ENCODE data around the gene KCNQ1.

KCNQ1 gene

GRCh38 chr11:2577031-2577990, 132.5 kb downstream of the KCNQ1 start:
- DNase-seq (ENCODE audit: low read depth in 2 of 2, low spot score in 1 of 2) = no peak

GRCh38 chr11:2577991-2578928, 133.5 kb downstream of the KCNQ1 start:
- no peak for DNase-seq (ENCODE audit: low read depth in 2 of 2, low spot score in 1 of 2)

GRCh38 chr11:2578929-2579270, 134.1 kb downstream of the KCNQ1 start:
- no peak for DNase-seq (ENCODE audit: low read depth in 2 of 2, low spot score in 1 of 2)

DNA sequence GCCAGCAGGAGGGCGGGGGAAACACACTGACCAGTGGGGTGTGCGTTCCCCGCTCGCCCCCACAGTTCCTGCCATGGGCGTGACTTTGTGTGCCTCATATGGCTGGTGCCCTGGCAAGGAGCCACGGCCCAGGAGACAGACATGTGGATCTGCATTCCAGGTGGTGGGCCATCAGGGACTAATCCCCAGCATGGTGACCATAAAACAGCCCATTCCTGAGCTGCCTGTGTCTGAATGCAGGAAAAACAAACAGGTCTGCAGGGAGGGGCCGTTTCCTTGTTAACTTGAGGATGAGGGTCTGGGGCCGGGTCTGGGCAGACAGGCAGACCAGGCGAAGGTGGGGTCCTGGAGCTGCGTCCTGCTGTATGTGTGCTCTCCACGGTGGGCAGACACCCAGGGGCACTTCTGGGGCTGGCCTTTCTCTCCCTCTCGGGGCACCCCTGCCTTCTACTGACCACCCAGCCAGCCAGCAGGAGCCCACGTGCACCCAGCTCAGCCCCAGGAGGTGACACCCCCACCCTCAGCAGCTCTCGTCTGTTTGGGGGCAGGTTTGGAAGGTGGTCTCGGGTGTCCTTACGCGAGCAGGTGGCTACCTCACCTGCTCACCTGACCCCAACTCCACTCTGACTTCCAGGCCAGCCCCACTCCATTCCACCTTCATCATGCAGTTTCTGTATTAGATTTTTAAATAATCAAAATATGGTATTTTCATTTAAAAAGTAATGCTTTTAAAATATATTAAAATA, 134.7 kb downstream of the KCNQ1 start:
- DNase-seq (ENCODE audit: low read depth in 2 of 2, low spot score in 1 of 2) = no peak

GRCh38 chr11:2580061-2580421, 135.2 kb downstream of the KCNQ1 start:
- DNase-seq (ENCODE audit: low read depth in 2 of 2, low spot score in 1 of 2) = no peak

DNA sequence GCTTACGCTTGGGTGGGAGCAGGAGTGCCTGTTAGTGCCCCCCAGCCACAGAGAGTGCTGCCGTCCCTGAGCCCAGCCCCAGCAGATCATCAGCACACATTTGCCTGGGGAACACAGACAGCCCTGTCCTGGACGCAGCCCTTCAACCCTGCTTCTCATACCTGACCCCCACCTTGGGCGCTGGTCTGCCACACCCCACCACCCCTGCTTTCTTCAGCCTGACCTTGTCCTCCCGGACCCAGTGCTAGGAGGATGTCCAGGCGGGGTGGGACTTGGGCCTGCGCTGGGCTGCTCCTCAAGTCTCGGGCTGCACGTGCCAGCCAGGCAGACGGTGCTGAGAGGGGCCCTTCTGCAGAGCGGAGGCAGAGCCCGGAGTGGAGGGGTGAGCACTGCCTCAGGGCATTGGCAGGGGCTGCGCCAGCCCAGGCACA, 135.8 kb downstream of the KCNQ1 start:
- no peak for DNase-seq (ENCODE audit: low read depth in 2 of 2, low spot score in 1 of 2)

- no peak for DNase-seq (ENCODE audit: low read depth in 2 of 2, low spot score in 1 of 2)
Observed at GRCh38 chr11:2581151-2581930, 136.5 kb downstream of the KCNQ1 start.

- DNase-seq (ENCODE audit: low read depth in 2 of 2, low spot score in 1 of 2) = no peak
Observed at GRCh38 chr11:2581931-2582350, 137.1 kb downstream of the KCNQ1 start.

GRCh38 chr11:2582351-2582945, 137.6 kb downstream of the KCNQ1 start:
- DNase-seq (ENCODE audit: low read depth in 2 of 2, low spot score in 1 of 2) = no peak

GRCh38 chr11:2582946-2583604, 138.3 kb downstream of the KCNQ1 start:
- no peak for DNase-seq (ENCODE audit: low read depth in 2 of 2, low spot score in 1 of 2)

GRCh38 chr11:2583605-2583958, 138.8 kb downstream of the KCNQ1 start:
- DNase-seq (ENCODE audit: low read depth in 2 of 2, low spot score in 1 of 2) = no peak

GRCh38 chr11:2584434-2584811, 139.6 kb downstream of the KCNQ1 start:
- DNase-seq (ENCODE audit: low read depth in 2 of 2, low spot score in 1 of 2) = no peak

DNA sequence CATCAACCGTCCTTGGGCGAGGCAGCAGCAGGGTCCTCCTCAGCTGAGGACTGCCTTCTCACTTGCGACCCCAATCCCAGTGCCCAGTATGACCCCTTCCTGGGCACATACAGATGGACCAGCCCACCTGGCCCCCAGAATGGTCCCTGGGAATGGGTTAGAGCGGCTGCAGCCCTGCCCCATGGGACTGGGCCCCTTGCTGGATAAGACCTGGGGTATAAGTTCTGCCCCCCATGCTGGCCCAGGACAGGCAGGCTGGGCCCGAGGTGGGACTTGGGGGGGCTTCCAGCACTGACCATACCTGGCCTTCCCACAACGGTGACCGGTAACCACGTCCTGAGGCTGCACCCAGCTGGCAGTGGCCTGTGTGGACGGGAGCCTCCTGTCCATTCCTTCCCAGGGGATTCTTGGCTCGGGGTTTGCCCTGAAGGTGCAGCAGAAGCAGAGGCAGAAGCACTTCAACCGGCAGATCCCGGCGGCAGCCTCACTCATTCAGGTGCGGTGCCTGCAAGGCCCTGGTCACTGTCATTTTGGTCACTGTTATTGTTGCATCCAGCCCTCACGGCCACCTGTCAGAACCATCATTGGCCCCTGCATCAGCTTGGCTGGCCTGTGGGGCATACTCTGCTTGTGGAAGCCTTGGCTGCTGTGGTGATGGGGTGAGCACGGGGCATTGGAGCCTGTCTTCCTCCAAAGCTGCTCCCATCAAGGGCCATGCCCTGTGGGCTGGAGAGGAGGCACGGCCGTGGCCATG, 140.2 kb downstream of the KCNQ1 start:
- DNase-seq (ENCODE audit: low read depth in 2 of 2, low spot score in 1 of 2) = no peak

- no peak for DNase-seq (ENCODE audit: low read depth in 2 of 2, low spot score in 1 of 2)
Observed at GRCh38 chr11:2585566-2586086, 140.8 kb downstream of the KCNQ1 start.

- DNase-seq (ENCODE audit: low read depth in 2 of 2, low spot score in 1 of 2) = no peak
Observed at GRCh38 chr11:2586087-2586792, 141.4 kb downstream of the KCNQ1 start.

DNA sequence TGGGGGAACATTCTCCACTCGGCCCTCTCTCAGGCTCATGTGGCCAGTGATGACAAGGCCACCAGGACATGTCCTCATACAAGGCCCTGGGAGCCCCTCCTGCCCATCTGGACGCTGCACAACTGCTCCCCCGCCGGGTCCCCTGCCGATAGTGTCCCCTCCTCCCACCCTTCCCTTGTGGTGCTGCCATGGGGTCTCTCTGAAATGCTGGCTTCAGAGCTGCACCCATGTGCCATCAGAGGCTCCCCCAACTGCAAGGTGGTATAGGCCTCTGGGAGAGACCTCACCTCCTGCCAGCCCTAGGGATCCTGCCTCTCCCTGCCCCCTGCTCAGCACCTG, 142.0 kb downstream of the KCNQ1 start:
- no peak for DNase-seq (ENCODE audit: low read depth in 2 of 2, low spot score in 1 of 2)

DNA sequence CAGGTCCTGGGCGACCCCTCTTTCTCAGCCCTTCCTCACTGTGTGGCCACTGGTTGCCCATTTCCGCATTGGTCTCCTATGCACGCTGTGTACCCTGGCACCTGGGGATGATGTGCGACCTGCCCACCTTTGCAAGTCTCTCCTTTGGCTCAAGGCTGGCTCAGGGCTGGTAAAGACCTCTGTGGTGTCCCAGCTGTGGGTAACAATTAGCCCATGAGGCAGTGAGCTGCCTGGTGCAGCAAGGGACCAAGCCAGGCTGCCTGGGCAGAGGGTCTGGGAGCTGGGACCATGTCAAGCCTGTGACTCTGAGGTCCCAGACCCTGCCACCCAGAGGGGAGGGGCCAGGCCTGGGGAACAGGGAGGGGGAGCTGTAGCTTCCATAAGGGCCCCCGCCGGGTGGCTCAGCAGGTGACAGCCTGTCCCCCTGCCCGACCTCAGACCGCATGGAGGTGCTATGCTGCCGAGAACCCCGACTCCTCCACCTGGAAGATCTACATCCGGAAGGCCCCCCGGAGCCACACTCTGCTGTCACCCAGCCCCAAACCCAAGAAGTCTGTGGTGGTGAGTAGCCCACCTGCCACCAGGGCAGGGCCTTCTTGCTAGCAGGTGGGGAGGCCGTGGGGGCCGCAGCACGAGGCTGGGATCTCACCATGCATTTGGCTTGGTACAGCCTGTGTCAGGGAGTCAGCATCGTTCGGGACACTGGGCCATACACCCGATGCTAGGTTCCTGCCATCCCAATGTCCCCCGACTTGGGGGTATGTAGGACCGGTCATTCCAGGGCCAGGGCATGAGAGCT, 142.5 kb downstream of the KCNQ1 start:
- DNase-seq (ENCODE audit: low read depth in 2 of 2, low spot score in 1 of 2) = no peak

All from stimulated activated CD8-positive, alpha-beta memory T cell treated with anti-CD3 and anti-CD28 coated beads, Interleukin-4, amount 100 ng/mL, for 1 hour (primary cell).